Lower leg skin (tissue), 3 donors: ENCODE results near the gene UBE2G2.

Source experiments
- CTCF ChIP-seq, 3 donors: fragments of 450-650 bp; IDR thresholded peaks; one replicate each; pipeline ENCODE4 v1.5.1; 2016; ENCODE audit warnings: antibody characterized with exemption in 3 of 3, mild to moderate bottlenecking in 3 of 3, moderate library complexity in 2 of 3
- POLR2A ChIP-seq, 2 donors: fragments of 450-650 bp; IDR thresholded peaks; one replicate each; pipeline ENCODE4 v1.6.1; 2016 to 2017; ENCODE audit warnings: antibody characterized with exemption in 2 of 2, mild to moderate bottlenecking in 1 of 2, moderate library complexity in 1 of 2

- TF ChIP-seq CTCF (IDR thresholded peaks at IDR 0.05) (no peak), POLR2A (IDR thresholded peaks at IDR 0.05) (no peak)
These were observed 3.6 kb upstream of the UBE2G2 start for GRCh38 chr21:44805226-44805625.
